Activated CD4-positive, CD25-positive, alpha-beta regulatory T cell treated with anti-CD3 and anti-CD28 coated beads, Interleukin-2, amount 50 U/mL, for 24 hours (primary cell): ENCODE results near the gene LDB3.

Experiments
- ATAC-seq, 2 donors: fragments of 150-1000 bp; cut with Tn5 transposase; one replicate each; pipeline ENCODE4 v1.10.0; 2021; ENCODE audit warnings: mild to moderate bottlenecking in 1 of 2, moderate library complexity in 1 of 2

The LDB3 gene

GRCh38 chr10:86664341-86665217 is 3.7 kb upstream of the LDB3 start:
- no peak for ATAC-seq

DNA sequence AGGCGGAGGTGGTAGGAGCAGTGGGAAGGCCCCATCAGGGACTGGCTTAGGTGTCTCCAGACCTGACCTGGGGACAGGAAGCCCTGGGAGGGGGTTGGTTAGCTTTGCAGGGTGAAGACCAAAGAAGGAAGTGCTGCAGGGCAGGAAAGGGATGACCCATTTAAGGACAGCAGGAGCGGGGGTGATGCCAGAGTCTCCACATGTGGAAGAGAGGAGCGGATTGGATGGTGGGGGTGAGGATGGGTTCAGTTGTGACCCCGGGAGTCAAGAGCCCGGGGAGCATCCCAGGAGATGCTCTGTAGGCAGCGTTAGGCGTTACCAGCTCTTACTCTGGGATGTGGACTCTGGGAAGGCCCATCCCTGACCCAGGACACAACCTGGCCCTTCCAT is 3.1 kb upstream of the LDB3 start:
- ATAC-seq: no peak

DNA sequence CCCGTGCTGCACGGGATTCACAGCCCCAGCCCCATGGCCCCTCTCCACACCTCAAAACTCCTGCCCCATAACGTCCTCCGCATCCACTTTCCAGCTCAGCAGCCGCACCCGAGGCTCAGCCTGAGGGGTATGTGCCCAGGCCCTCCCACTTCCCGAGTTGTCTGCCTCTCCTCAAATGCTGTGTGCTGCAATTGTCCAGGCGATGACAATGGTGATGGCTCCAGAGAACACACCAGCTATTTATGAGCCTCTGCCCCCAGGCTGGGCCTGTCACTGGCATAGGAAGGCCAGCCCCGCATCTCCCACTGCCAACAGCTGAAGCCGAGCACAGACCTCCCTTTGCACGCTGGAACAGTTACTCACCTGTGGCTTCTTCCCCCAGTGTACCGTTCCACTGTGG is 2.4 kb upstream of the LDB3 start:
- ATAC-seq: no peak

DNA sequence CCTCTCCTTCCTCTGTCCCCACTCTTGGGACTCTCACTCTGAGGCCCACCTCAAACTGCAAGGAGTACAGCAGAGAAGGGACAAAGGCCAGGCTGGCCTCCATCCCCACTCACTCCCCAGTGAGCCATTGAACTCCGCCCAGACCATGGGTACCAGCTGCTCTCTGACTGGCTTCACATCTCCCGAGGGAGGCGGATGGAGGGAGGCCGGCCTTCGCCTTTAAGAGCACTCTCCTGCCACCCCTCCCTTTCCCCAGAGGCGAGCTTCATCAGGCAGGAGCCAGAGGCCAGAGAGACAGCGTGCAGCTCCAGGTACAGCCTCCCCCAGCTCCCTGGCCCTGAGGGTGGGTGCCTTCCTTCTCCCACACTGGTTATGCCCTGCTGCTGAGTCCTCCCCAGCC is 1.8 kb upstream of the LDB3 start:
- no peak for ATAC-seq

DNA sequence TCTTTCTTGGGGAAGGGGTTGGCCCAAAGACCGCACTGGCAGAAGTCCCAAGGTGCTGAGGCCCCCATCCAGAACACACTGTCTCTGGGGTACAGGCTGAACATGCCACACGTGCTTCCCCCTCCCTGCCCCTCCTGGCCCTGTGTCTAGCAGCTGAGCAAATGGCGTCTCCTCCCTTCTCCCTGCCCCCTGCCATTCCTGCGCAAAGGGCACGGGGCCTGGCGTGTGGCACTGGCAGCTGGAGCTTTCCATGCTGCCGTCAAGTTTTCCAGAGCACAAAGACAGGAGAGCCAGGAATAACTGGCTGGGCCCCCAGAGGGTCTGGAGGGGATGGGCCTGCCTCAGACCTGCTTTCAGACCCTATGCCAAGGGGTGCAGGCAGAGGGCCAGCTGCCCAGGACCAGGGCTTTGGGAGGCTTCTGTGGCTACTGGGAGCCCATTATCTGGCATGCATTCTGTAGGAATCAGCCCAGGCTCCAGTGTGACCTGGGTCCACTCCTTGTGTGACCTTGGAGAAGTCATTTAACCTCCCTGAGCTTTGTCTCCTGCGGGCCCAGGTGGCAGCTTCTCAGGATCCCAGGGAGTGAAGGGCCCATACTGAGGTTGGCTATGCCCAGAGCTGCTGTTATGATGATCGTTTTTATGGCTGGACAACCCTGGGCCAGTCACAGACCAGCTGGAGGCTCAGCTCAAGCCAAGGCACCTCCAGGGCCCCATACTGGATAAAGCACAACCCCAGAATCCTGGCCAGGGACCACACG is 710 bp upstream of the LDB3 start:
- ATAC-seq: no peak

DNA sequence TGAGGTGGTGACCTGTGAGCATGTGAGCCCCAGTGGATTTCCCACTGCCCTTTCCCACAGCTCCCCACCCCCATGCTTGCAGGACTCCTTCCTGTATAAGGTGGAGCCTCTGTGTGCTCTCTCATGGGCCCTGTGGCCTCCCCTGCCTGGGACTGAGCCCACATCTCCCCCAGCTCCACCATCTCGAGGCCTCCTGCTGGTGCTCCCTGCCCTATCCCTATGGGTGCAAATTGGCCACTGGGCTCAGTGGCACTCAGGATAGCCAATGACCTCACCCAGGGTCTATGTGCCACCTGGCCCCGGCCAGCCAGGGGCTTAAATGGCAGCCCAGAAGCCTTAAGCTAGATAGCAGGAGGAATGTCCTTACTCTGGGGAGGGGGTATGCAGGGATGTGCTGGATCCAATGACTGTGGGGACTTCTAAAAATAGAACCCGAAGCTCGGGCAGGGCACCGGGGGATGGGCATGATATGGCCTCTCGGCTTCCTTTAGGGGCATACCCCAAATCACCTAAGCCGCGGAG is 2.0 kb downstream of the LDB3 start:
- ATAC-seq: no peak

GRCh38 chr10:86670876-86671275 is 2.6 kb downstream of the LDB3 start:
- ATAC-seq: no peak

GRCh38 chr10:86671419-86671818 is 3.1 kb downstream of the LDB3 start:
- ATAC-seq: no peak

DNA sequence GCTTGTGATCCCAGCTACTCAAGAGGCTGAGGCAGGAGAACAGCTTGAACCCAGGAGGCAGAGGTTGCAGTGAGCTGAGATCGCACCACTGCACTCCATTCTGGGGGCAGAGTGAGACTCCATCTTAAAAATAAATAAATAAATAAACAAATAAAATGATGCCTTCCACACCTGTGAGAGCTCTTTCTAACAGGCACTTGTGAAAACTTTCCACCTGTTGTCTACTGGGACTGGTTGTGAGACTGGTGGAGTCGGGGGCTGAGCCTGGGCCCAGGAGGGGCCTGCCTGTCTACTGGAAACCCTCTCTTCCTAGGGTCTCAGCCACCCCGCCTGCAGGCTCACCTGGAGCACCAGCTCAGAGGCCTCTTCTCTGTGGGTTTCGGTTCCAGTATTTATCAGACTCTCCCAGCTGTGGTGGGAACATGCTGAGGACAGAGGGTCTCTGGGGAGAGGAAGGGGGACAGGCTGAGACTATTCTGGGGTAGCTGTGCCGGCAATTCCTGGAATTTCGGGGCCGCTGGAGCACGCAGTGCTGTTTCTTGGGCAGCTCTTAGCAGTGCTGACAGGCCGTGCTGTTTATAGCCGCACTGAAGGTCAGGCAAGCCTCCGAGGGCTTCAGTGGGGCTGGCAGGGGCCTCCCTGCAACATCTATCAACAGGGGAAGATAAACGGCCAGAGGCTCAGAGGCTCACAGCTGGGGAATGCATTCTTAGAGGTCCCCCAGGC is 3.8 kb downstream of the LDB3 start:
- no peak for ATAC-seq

GRCh38 chr10:86673216-86673826 is 5.0 kb downstream of the LDB3 start:
- no peak for ATAC-seq

DNA sequence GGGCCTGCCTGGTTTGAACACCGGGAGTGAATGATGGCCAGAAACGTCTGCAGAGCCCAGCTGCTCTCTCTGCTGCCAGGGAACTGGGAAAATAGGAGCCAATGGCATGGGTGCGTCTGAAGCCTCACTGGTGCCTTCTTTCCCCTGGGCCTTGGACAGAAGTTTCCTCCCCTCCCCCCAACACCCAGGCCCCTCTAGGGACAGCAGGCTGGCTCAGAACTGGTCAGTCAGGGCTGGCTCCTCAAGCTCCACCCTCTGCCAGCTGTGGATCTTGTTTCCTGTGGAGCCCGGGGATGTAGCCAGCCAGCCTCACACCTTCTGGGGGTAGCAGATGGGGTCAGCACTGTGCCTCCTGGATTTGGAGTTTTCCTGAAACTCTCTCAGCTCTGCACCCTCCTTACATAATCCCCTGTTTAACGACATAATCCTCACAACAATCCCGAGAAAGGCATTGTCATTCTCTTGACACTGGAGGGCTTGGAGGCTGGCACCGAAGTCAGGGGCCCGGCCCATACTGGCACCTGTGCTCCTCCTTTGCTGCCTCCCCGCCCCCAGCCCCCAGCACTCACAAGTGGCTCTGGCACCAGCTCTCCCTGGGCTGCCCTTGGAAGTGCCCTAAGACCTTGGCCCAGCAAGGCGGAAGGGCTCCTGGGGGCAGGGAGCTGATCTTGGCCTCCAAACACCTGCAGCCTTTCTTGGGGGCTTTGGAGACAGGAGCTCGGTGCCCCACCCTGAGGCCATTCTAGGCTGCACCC is 5.7 kb downstream of the LDB3 start:
- ATAC-seq: no peak

GRCh38 chr10:86674912-86675311 is 6.6 kb downstream of the LDB3 start:
- no peak for ATAC-seq

GRCh38 chr10:86677374-86677773 is 9.1 kb downstream of the LDB3 start:
- no peak for ATAC-seq

GRCh38 chr10:86678999-86679792 is 10.9 kb downstream of the LDB3 start:
- no peak for ATAC-seq

- no peak for ATAC-seq
These were observed 12.7 kb downstream of the LDB3 start for GRCh38 chr10:86681047-86681446.

GRCh38 chr10:86681722-86682386 is 13.5 kb downstream of the LDB3 start:
- no peak for ATAC-seq

- ATAC-seq: no peak
These were observed 14.4 kb downstream of the LDB3 start for GRCh38 chr10:86682675-86683074.

- no peak for ATAC-seq
These were observed 16.2 kb downstream of the LDB3 start for GRCh38 chr10:86684331-86685097.

GRCh38 chr10:86685416-86685815 is 17.1 kb downstream of the LDB3 start:
- no peak for ATAC-seq
